BJ (cell line): ENCODE measurements around the gene MYO5A. TPM values are rescaled to one million over a fixed set of nuclear protein-coding genes. Genes with fewer than 3 reads are reported as not detected.

Source experiments
- CTCF ChIA-PET: fragments of 350-600 bp; formaldehyde crosslinking; extraction: SDS; loops from one replicate; lab custom pipeline; 2021; ENCODE audit warnings: antibody characterized with exemption, inconsistent platforms; lab: Yijun Ruan, JAX
- POLR2A ChIA-PET: fragments of 300-600 bp; sonication (Branson Sonifier 250); formaldehyde crosslinking; extraction: SDS; loops from one replicate; lab custom pipeline; 2021; ENCODE audit warnings: antibody characterized with exemption; lab: Charles Lee
- DNase-seq: peaks from one replicate; pipeline ENCODE4 v3.0.0-alpha.2; 2011; ENCODE audit warnings: low read depth
- H3K27me3 ChIP-seq: 2 replicates; pipeline ENCODE4 v1.6.0; 2011; ENCODE audit warnings: low read length; ENCODE audit not compliant: control insufficient read depth, insufficient read depth
- H3K36me3 ChIP-seq: 2 replicates; pipeline ENCODE4 v1.5.1; 2011; ENCODE audit warnings: low read length; ENCODE audit not compliant: control insufficient read depth, insufficient read depth
- H3K4me3 ChIP-seq: 2 replicates; pipeline ENCODE4 v1.5.1; 2011; ENCODE audit warnings: low read depth, mild to moderate bottlenecking, control low read depth, low read length
- polyA plus RNA-seq: library from polyadenylated mRNA; depleted of rRNA; stranded (reverse); fragments of >200 nt; gene quantifications from 2 replicates; pipeline ENCODE4 v1.2.3, GENCODE V29; 2011
- TF ChIP-seq, protein P1 (sequence below): IDR thresholded peaks from 2 replicates; pipeline ENCODE4 v1.5.1; 2011; ENCODE audit warnings: low read depth, mild to moderate bottlenecking, control low read depth, inconsistent platforms, low read length, moderate library complexity; ENCODE audit not compliant: insufficient read depth

The MYO5A gene
- polyA plus RNA-seq, 1 experiment = 38.3 TPM

- no peak for DNase-seq
- Histone ChIP-seq H3K27me3 (no peaks in the 10 kb centered on the region), H3K36me3 (no peaks in the 10 kb centered on the region), H3K4me3 (no peak overlapping the region)
- CTCF ChIA-PET = no interaction called here
- TF ChIP-seq, protein P1, sequence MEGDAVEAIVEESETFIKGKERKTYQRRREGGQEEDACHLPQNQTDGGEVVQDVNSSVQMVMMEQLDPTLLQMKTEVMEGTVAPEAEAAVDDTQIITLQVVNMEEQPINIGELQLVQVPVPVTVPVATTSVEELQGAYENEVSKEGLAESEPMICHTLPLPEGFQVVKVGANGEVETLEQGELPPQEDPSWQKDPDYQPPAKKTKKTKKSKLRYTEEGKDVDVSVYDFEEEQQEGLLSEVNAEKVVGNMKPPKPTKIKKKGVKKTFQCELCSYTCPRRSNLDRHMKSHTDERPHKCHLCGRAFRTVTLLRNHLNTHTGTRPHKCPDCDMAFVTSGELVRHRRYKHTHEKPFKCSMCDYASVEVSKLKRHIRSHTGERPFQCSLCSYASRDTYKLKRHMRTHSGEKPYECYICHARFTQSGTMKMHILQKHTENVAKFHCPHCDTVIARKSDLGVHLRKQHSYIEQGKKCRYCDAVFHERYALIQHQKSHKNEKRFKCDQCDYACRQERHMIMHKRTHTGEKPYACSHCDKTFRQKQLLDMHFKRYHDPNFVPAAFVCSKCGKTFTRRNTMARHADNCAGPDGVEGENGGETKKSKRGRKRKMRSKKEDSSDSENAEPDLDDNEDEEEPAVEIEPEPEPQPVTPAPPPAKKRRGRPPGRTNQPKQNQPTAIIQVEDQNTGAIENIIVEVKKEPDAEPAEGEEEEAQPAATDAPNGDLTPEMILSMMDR = no peak
- POLR2A ChIA-PET = no interaction called here
Observed at GRCh38 chr15:52511084-52511483, 17.6 kb downstream of the MYO5A start.

GRCh38 chr15:52509500-52510245 is 19.0 kb downstream of the MYO5A start:
- ChIA-PET CTCF (interaction anchor here (0.5 to 0.7 kb wide), 2 partner anchors 9 to 204 kb away, joined by 3 to 5 read pairs; no protein-coding TSS in a partner anchor), POLR2A (no interaction called here)
- DNase-seq = no peak
- TF ChIP-seq, protein P1 = no peak
- H3K36me3 ChIP-seq = no peaks in the 10 kb centered on the region
- H3K27me3 ChIP-seq = no peaks in the 10 kb centered on the region
- no peak overlapping the region for H3K4me3 ChIP-seq

- Histone ChIP-seq H3K4me3 (no peak overlapping the region), H3K27me3 (no peaks in the 10 kb centered on the region), H3K36me3 (no peaks in the 10 kb centered on the region)
- ChIA-PET CTCF (interaction anchor here (0.7 to 1.8 kb wide), 3 partner anchors 10 to 41 kb away, joined by 3 to 4 read pairs (median 3); no protein-coding TSS in a partner anchor), POLR2A (interaction anchor here (0.6 kb wide), 1 partner anchor 24 kb away, joined by 3 read pairs; no protein-coding TSS in a partner anchor)
- TF ChIP-seq, protein P1 = no peak
- DNase-seq = no peak
Observed at GRCh38 chr15:52506549-52506948, 22.1 kb downstream of the MYO5A start.

GRCh38 chr15:52505151-52505550 is 23.5 kb downstream of the MYO5A start:
- TF ChIP-seq, protein P1 = no peak
- Histone ChIP-seq H3K4me3 (no peak overlapping the region), H3K27me3 (no peaks in the 10 kb centered on the region), H3K36me3 (no peaks in the 10 kb centered on the region)
- no peak for DNase-seq
- ChIA-PET CTCF (no interaction called here), POLR2A (no interaction called here)

DNA sequence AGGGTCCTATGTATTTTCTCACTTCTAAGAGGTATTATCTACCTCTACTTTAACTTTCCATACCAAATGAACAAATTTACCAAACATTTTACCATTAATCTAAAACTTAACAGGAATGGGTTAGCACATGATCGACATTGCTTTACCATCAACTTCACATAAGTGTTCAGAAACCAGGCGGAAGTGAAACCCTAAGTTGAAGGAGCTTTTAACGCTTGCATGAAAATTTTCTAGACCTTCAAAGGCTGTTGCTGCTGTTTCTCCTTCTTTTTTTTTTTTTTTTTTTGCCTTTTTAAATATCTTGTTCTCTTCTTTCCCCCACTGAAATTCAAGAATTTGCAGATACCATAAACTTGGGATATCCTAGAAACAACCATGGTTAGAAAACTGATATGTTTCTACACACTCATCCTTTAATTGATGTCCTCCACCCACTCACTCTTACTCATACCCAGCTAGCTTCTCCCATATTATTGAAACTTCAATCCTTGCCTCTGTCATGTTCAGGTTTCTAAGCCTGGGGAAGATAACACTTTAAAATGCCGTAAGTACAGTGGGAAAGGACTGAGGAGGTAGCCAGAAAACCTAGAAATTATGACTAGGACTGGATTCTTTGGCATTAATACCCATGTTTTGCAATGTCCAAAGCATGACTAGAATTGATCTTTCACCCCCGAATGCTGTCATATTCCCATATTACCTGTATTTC is 24.7 kb downstream of the MYO5A start:
- H3K4me3 ChIP-seq = no peak overlapping the region
- ChIA-PET POLR2A (no interaction called here), CTCF (no interaction called here)
- TF ChIP-seq, protein P1 = no peak
- H3K36me3 ChIP-seq = no peaks in the 10 kb centered on the region
- no peaks in the 10 kb centered on the region for H3K27me3 ChIP-seq
- DNase-seq = no peak
